A549 treated with RU486 at 1 μM for 4 hours (cell line): ENCODE measurements around the gene CLIC2. TPM values are rescaled to one million over a fixed set of nuclear protein-coding genes. Genes with fewer than 3 reads are reported as not detected.

Source experiments
- total RNA-seq: library from RNA; stranded (reverse); fragments of 200-300 nt; extraction: Qiagen RNA extraction; gene quantifications from 5 replicates; pipeline ENCODE4 v1.2.3, GENCODE V29; 2022; ENCODE audit warnings: low read depth

Gene CLIC2
- total RNA-seq = 0.06 to 0.53 TPM (median 0.25 TPM) in 4 of 5 replicates, not detected in the other

DNA sequence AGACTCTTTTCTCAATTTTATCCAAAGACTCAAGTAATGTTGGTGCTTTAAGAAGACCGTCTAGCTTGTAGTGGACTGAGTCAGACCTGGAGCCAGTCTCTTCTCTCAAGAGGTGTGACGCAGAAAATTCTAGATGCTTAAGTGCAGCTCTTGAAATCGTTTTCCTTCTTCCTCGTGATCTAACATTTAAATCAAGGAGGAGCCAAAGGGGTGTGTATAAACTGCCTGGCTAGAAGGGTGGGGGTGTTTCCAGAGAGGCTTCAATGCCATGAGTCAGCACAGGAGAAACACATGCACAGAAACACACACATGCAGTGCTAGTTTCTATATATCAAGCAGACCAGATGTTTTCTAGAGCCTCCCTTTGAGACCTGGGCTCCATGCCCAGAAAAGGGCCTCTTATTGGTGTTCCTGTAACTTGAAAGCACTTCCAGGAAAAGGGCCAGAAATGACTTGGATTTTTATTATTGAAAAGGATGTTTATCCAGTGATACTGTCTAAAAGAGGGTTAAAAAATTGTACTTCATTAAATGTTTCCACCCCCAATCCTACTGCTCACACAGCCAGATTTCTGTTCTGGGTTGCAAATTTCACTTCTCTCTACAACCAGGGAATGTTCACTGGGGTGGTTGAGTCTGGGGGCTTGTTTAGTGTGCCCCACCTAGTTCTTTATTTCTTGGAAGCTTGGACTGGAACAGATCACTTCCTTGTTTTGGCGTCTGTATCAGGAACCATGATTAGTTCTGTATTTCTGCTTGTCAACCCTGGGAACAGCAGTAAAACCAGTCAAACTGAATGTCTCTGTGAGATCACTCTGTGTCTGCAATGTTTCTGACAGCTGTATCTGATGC, at the start of gene CLIC2:
TSS of gene CLIC2 (minus strand) at position 129 of the 851 bp plus-strand sequence. CDS start 187 bp downstream, outside the sequence.

DNA sequence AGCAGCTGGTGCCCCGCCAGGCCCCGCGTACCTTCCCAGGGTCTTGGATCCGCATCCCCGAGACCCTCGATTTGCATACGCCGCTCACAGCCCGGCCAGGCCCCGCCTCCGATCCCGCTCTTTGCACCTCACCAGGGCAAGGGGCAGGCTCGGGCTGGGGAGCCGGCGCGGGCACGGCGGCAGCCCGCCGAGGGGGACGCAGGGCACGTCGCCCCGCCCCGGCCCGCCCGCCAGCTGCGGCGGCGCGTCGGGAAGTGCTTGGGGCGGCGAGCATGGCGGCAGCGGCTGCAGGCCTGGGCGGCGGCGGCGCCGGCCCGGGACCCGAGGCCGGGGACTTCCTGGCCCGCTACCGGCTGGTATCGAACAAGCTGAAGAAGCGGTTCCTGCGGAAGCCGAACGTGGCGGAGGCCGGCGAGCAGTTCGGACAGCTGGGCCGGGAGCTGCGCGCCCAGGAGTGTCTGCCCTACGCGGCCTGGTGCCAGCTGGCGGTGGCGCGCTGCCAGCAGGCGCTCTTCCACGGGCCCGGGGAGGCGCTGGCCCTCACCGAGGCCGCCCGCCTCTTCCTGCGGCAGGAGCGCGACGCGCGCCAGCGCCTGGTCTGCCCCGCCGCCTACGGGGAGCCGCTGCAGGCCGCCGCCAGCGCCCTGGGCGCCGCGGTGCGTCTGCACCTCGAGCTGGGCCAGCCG, 47.6 kb upstream of the CLIC2 start, which contains the start of gene F8A2:
TSS of gene F8A2 (plus strand) at position 253 of the 686 bp plus-strand sequence. CDS start at position 273, 20 bp downstream.

DNA sequence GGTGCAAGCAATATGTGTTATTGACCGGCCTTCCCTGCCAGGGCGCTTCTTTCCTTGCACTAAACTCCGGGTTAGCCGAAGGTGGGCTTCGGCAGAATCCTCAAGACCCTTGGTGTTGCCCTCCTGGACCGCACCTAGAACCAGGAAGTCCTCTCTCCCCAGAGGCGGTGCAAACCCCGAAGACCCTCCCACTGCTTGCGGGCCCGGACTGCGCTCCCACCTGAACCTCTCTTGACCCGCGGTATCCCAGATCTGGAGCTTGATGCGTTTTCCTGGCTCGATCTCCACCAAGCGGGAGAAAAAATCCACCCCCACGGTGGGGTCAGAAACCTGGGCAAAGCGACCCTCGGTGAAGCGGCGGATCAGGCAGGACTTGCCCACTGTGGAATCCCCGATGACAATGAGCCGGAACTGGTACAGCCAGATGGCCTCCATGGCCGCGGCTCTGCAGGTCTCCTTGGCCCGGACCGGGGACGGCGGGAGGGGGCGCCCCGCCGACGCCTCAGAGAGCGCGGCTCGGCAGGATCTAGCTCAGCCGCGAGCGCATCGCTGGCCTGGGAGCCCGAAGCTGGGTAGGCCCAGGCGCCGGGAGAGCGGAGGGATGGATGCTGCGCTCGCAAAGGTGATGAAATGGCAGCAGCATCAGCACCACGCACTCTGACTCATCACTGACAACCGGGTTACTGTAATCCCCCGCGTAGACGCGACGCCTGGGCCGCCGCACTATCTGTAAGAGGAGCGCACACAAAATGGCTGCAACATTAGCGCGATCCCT, 70.4 kb downstream of the CLIC2 start, which contains the start of gene RAB39B:
TSS of gene RAB39B (minus strand) at position 638 of the 775 bp plus-strand sequence. CDS start at position 435, 203 bp downstream.

Other genes starting within 250 kb of the CLIC2 start
- 34.7 to 64.8 TPM (median 54.3 TPM) in 5 replicates for gene VBP1, start 118.2 kb downstream of the CLIC2 start, total RNA-seq
- gene RAB39B, start 70.1 kb downstream of the CLIC2 start, total RNA-seq = 0.62 to 0.94 TPM (median 0.64 TPM) in 5 replicates
- not detected in 5 replicates for gene F8A2, start 47.5 kb upstream of the CLIC2 start, total RNA-seq
- 0.81 to 1.6 TPM (median 0.94 TPM) in 5 replicates for gene F8A3, start 124.0 kb upstream of the CLIC2 start, total RNA-seq